HCT116 (cell line): Measurements from ENCODE around the gene PPM1M.

ENCODE experiments used
- ATF3 ChIP-seq: IDR thresholded peaks from 2 replicates; pipeline ENCODE4 v1.6.1; 2012
- CTCF ChIP-seq, 3 experiments: fragments of 200-600 bp in 1 of 3; sonication (generic) in 1 of 3; IDR thresholded peaks in 2 of 3; conservative IDR thresholded peaks in 1 of 3; 2 replicates each; pipeline ENCODE4 v1.5.1; 2012 to 2017; ENCODE audit warnings: low read depth in 2 of 3, low read length in 2 of 3, antibody characterized with exemption in 1 of 3, borderline replicate concordance in 1 of 3, control low read depth in 1 of 3, mild to moderate bottlenecking in 1 of 3, mixed read lengths in 1 of 3, mixed run types in 1 of 3, moderate library complexity in 1 of 3; ENCODE audit not compliant: insufficient read depth in 1 of 3
- POLR2A ChIP-seq: IDR thresholded peaks from 2 replicates; pipeline ENCODE4 v1.7.0; 2011; ENCODE audit warnings: borderline replicate concordance; ENCODE audit not compliant: insufficient read depth, insufficient read length; ENCODE audit errors: extremely low read depth
- POLR2AphosphoS5 ChIP-seq: IDR thresholded peaks from 2 replicates; pipeline ENCODE4 v1.6.1; 2011; ENCODE audit warnings: mild to moderate bottlenecking, low read depth, low read length, moderate library complexity
- REST ChIP-seq: IDR thresholded peaks from 2 replicates; pipeline ENCODE4 v1.6.1; 2012; ENCODE audit warnings: low read depth
- SIN3A ChIP-seq: IDR thresholded peaks from 2 replicates; pipeline ENCODE4 v1.6.1; 2012; ENCODE audit warnings: low read depth
- SP1 ChIP-seq: IDR thresholded peaks from 2 replicates; pipeline ENCODE4 v1.6.1; 2012; ENCODE audit warnings: low read depth
- TCF7L2 ChIP-seq: IDR thresholded peaks from 2 replicates; pipeline ENCODE4 v1.7.0; 2011; ENCODE audit warnings: borderline replicate concordance, inconsistent platforms; ENCODE audit not compliant: insufficient read depth, insufficient read length; ENCODE audit errors: extremely low read depth
- YY1 ChIP-seq: IDR thresholded peaks from 2 replicates; pipeline ENCODE4 v1.6.1; 2011; ENCODE audit warnings: low read length, low read depth, moderate library complexity, mild to moderate bottlenecking; ENCODE audit not compliant: insufficient replicate concordance; ENCODE audit errors: extremely low read depth
- ZFX ChIP-seq: fragments of 450-650 bp; IDR thresholded peaks from 2 replicates; pipeline ENCODE4 v1.6.1; 2017

- no peak for TF ChIP-seq ZFX
- TF ChIP-seq CTCF (IDR thresholded peaks at IDR 0.05 in 2 of 3, conservative IDR thresholded peaks at IDR 0.05 in 1 of 3; ENCODE audit: borderline replicate concordance in 1 of 3, insufficient read depth in 1 of 3, low read depth in 2 of 3, low read length in 2 of 3) = no peak
- TF ChIP-seq POLR2A = no peak
- no peak for TF ChIP-seq REST
- TF ChIP-seq YY1 = no peak
- no peak for TF ChIP-seq SIN3A
- TF ChIP-seq ATF3 = no peak
- no peak for TF ChIP-seq TCF7L2
- no peak for TF ChIP-seq POLR2AphosphoS5
- no peak for TF ChIP-seq SP1
Measured at GRCh38 chr3:52295671-52296208, 50.2 kb downstream of the PPM1M start.
